Activated naive CD4-positive, alpha-beta T cell treated with anti-CD3 and anti-CD28 coated beads, Interleukin-2, amount 50 U/mL, for 16 hours (primary cell): Measurements from ENCODE around the gene PAF1.

Experiments used
- DNase-seq: peaks from one replicate; pipeline ENCODE4 v3.0.0-alpha.2; 2020

Gene PAF1

GRCh38 chr19:39390751-39391437 is at the start of gene PAF1, which contains the start of gene MED29:
Gene PAF1 (minus strand): TSS chr19:39391106. CDS start chr19:39390864, 242 bp downstream.
Gene MED29 (plus strand): TSS chr19:39391378. CDS start chr19:39391423, 45 bp downstream.
- DNase-seq, result peak; percentile 96

- no peak for DNase-seq
Observed at GRCh38 chr19:39438270-39438934, 47.5 kb upstream of the PAF1 start.

GRCh38 chr19:39436350-39436716 is 45.4 kb upstream of the PAF1 start:
- DNase-seq, result no peak

- DNase-seq, result peak; percentile 100
Observed at GRCh38 chr19:39435499-39436349, 44.8 kb upstream of the PAF1 start, which contains the start of gene RPS16. Gene RPS16 (minus strand): TSS chr19:39435949. CDS start chr19:39435895, 54 bp downstream.

- no peak for DNase-seq
Observed at GRCh38 chr19:39434123-39435076, 43.5 kb upstream of the PAF1 start.

- DNase-seq, result no peak
Observed at GRCh38 chr19:39433480-39434079, 42.7 kb upstream of the PAF1 start.

- no peak for DNase-seq
Observed at GRCh38 chr19:39432677-39433025, 41.7 kb upstream of the PAF1 start.

- DNase-seq, result no peak
Observed at GRCh38 chr19:39430675-39431593, 40.0 kb upstream of the PAF1 start.

- DNase-seq, result no peak
Observed at GRCh38 chr19:39428283-39429112, 37.6 kb upstream of the PAF1 start.

GRCh38 chr19:39427707-39428106 is 36.8 kb upstream of the PAF1 start:
- no peak for DNase-seq

- no peak for DNase-seq
Observed at GRCh38 chr19:39426170-39426569, 35.3 kb upstream of the PAF1 start.

- no peak for DNase-seq
Observed at GRCh38 chr19:39425744-39426143, 34.8 kb upstream of the PAF1 start.

- DNase-seq, result no peak
Observed at GRCh38 chr19:39424934-39425333, 34.0 kb upstream of the PAF1 start.

GRCh38 chr19:39423258-39424086 is 32.6 kb upstream of the PAF1 start:
- DNase-seq, result no peak

- DNase-seq, result no peak
Observed at GRCh38 chr19:39422020-39422419, 31.1 kb upstream of the PAF1 start.

GRCh38 chr19:39420769-39421168 is 29.9 kb upstream of the PAF1 start:
- no peak for DNase-seq

- no peak for DNase-seq
Observed at GRCh38 chr19:39419003-39419402, 28.1 kb upstream of the PAF1 start.

- DNase-seq, result no peak
Observed at GRCh38 chr19:39417463-39418181, 26.7 kb upstream of the PAF1 start.
